Keratinocyte (primary cell): ENCODE results near the gene SETD1B. TPM values are rescaled to one million over a fixed set of nuclear protein-coding genes. Genes with fewer than 3 reads are reported as not detected.

Experiments
- DNase-seq: peaks from one replicate; pipeline ENCODE4 v3.0.0-alpha.2; 2011; ENCODE audit warnings: low read depth, missing footprints, low spot score
- FAIRE-seq: peaks from 2 replicates; lab custom pipeline; 2011; peaks lifted over from hg19 to GRCh38; lab: Jason Lieb, UNC
- H2AFZ ChIP-seq: 2 replicates; pipeline ENCODE4 v1.6.0; 2012; ENCODE audit warnings: low read length, control low read depth, inconsistent platforms; ENCODE audit not compliant: control insufficient read depth
- H3K27ac ChIP-seq: 2 replicates; pipeline ENCODE4 v1.5.1; 2011; ENCODE audit warnings: low read length; ENCODE audit not compliant: control insufficient read depth, insufficient read depth
- H3K27me3 ChIP-seq: 3 replicates; pipeline ENCODE4 v1.6.0; 2011; ENCODE audit warnings: low read length; ENCODE audit not compliant: control insufficient read depth, insufficient read depth; ENCODE audit errors: extremely low read depth
- H3K36me3 ChIP-seq, 2 experiments: 2 replicates in 1 of 2; 3 replicates in 1 of 2; pipeline ENCODE4 v1.5.1; 2011; ENCODE audit warnings: low read length in 2 of 2, mild to moderate bottlenecking in 1 of 2; ENCODE audit not compliant: control insufficient read depth in 2 of 2, insufficient read depth in 2 of 2; ENCODE audit errors: extremely low read depth in 1 of 2
- H3K4me1 ChIP-seq: 3 replicates; pipeline ENCODE4 v1.5.1; 2011; ENCODE audit warnings: low read length; ENCODE audit not compliant: control insufficient read depth, insufficient read depth; ENCODE audit errors: extremely low read depth
- H3K4me2 ChIP-seq: 3 replicates; pipeline ENCODE4 v1.6.0; 2011; ENCODE audit warnings: low read depth, low read length; ENCODE audit not compliant: control insufficient read depth, insufficient read depth; ENCODE audit errors: extremely low read depth
- H3K4me3 ChIP-seq, 3 experiments: fragments of 200-600 bp in 1 of 3; sonication (generic) in 1 of 3; 2 replicates in 2 of 3; 3 replicates in 1 of 3; pipeline ENCODE4 v1.5.1; 2011 to 2016; ENCODE audit warnings: low read length in 3 of 3, mild to moderate bottlenecking in 3 of 3, control low read depth in 2 of 3, inconsistent platforms in 1 of 3, low read depth in 1 of 3, mixed read lengths in 1 of 3, mixed run types in 1 of 3, moderate library complexity in 1 of 3; ENCODE audit not compliant: control insufficient read depth in 2 of 3, insufficient read depth in 2 of 3; ENCODE audit errors: extremely low read depth in 1 of 3
- H3K79me2 ChIP-seq: 2 replicates; pipeline ENCODE4 v1.6.0; 2012; ENCODE audit warnings: low read length; ENCODE audit not compliant: control insufficient read depth, insufficient read depth
- H3K9ac ChIP-seq: 3 replicates; pipeline ENCODE4 v1.6.0; 2011; ENCODE audit warnings: low read length; ENCODE audit not compliant: control insufficient read depth, insufficient read depth; ENCODE audit errors: extremely low read depth
- H3K9me1 ChIP-seq: 3 replicates; pipeline ENCODE4 v1.6.0; 2011; ENCODE audit warnings: low read length; ENCODE audit not compliant: control insufficient read depth, insufficient read depth; ENCODE audit errors: extremely low read depth
- H3K9me3 ChIP-seq: 2 replicates; pipeline ENCODE4 v1.5.1; 2012; ENCODE audit warnings: low read depth, low read length; ENCODE audit not compliant: control insufficient read depth
- H4K20me1 ChIP-seq: 3 replicates; pipeline ENCODE4 v1.6.0; 2011; ENCODE audit warnings: low read length; ENCODE audit not compliant: control insufficient read depth, insufficient read depth; ENCODE audit errors: extremely low read depth
- EZH2 ChIP-seq: IDR thresholded peaks from one replicate; pipeline ENCODE4 v1.6.1; 2012; ENCODE audit warnings: inconsistent platforms, mild to moderate bottlenecking, low read length, moderate library complexity
- dilution Hi-C: fragments of 300-500 bp; cut with MboI; formaldehyde crosslinking; loops from one replicate; pipeline ENCODE4 v1.7.0; 2020; ENCODE audit warnings: low sequenced_read_pairs; ENCODE audit not compliant: extremely low pct_ligation_motif_present
- polyA plus RNA-seq, 5 experiments: library from polyadenylated mRNA; depleted of rRNA in 3 of 5; stranded (reverse) in 3 of 5; stranded (forward) in 1 of 5; unstranded in 1 of 5; fragments of >200 nt; gene quantifications; 1 replicate in 1 of 5; 2 replicates in 3 of 5; 3 replicates in 1 of 5; pipeline versions ENCODE4 v1.2.1 to v1.2.3, GENCODE V29; 2011 to 2012; ENCODE audit warnings: missing spikeins in 2 of 5, low read depth in 1 of 5, low replicate concordance in 1 of 5
- TF ChIP-seq, protein P1 (sequence below), 3 experiments: IDR thresholded peaks in 1 of 3; conservative IDR thresholded peaks in 1 of 3; optimal IDR thresholded peaks in 1 of 3; 2 replicates in 2 of 3; 3 replicates in 1 of 3; pipeline versions ENCODE3 to v1.5.1; 2011; ENCODE audit warnings: low read length in 3 of 3, mild to moderate bottlenecking in 3 of 3, moderate library complexity in 2 of 3, control low read depth in 1 of 3, inconsistent platforms in 1 of 3; ENCODE audit not compliant: insufficient read depth in 2 of 3; ENCODE audit errors: extremely low read depth in 1 of 3

The SETD1B gene
- polyA plus RNA-seq, 1 donor (not counting 4 experiments of a cell fraction or from before 2014, with no cell fraction given), result 0.72 TPM

- Histone ChIP-seq H3K36me3 (peaks cover 33 to 45% of the 10 kb centered on the region in 2 experiments), H3K27me3 (no peaks in the 10 kb centered on the region), H2AFZ (no peak overlapping the region), H3K4me1 (no peaks in the 10 kb centered on the region), H3K9me1 (no peaks in the 10 kb centered on the region), H3K79me2 (peaks cover 3% of the 10 kb centered on the region), H3K9ac (no peak overlapping the region), H3K9me3 (no peaks in the 10 kb centered on the region), H3K4me3 (no peak overlapping the region), H3K4me2 (no peak overlapping the region), H4K20me1 (peaks cover 2% of the 10 kb centered on the region), H3K27ac (no peak overlapping the region)
- dilution Hi-C loops, result no loop called here
- TF ChIP-seq, protein P1, sequence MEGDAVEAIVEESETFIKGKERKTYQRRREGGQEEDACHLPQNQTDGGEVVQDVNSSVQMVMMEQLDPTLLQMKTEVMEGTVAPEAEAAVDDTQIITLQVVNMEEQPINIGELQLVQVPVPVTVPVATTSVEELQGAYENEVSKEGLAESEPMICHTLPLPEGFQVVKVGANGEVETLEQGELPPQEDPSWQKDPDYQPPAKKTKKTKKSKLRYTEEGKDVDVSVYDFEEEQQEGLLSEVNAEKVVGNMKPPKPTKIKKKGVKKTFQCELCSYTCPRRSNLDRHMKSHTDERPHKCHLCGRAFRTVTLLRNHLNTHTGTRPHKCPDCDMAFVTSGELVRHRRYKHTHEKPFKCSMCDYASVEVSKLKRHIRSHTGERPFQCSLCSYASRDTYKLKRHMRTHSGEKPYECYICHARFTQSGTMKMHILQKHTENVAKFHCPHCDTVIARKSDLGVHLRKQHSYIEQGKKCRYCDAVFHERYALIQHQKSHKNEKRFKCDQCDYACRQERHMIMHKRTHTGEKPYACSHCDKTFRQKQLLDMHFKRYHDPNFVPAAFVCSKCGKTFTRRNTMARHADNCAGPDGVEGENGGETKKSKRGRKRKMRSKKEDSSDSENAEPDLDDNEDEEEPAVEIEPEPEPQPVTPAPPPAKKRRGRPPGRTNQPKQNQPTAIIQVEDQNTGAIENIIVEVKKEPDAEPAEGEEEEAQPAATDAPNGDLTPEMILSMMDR (optimal IDR thresholded peaks at IDR 0.05 in 1 of 3, IDR thresholded peaks at IDR 0.05 in 1 of 3, conservative IDR thresholded peaks at IDR 0.05 in 1 of 3; ENCODE audit: extremely low read depth in 1 of 3, insufficient read depth in 2 of 3, low read length in 3 of 3), result no peak
- no peak for TF ChIP-seq EZH2
- FAIRE-seq (no peak), DNase-seq (no peak)
Observed at GRCh38 chr12:121823727-121824115, 19.9 kb downstream of the SETD1B start.

DNA sequence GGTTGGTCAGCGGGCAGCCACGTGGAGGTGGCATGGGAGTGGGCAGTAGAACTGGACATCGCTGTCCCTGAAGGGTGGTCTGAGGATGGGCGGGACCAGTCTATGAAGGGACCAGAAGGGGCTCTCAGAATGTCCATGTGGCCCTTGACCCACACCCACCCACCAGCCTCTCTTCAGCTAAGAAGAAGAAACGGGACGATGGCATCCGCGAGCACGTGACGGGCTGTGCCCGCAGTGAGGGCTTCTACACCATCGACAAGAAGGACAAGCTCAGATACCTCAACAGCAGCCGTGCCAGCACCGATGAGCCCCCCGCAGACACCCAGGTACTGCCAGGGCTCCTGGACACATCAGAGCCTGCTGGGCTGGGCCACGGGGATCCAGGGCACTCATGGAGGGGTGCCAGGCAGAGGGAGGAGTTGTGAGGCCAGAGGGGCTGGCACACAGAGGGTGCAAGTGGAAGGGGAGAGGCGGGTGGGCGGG is 21.3 kb downstream of the SETD1B start:
- Histone ChIP-seq H3K9me3 (no peaks in the 10 kb centered on the region), H3K27me3 (no peaks in the 10 kb centered on the region), H4K20me1 (peaks cover 3% of the 10 kb centered on the region), H2AFZ (no peak overlapping the region), H3K4me2 (no peak overlapping the region), H3K79me2 (no peaks in the 10 kb centered on the region), H3K9me1 (no peaks in the 10 kb centered on the region), H3K36me3 (peaks cover 31 to 40% of the 10 kb centered on the region in 2 experiments), H3K9ac (no peak overlapping the region), H3K27ac (no peak overlapping the region), H3K4me1 (no peaks in the 10 kb centered on the region), H3K4me3 (no peak overlapping the region)
- no peak for TF ChIP-seq EZH2
- TF ChIP-seq, protein P1 (optimal IDR thresholded peaks at IDR 0.05 in 1 of 3, IDR thresholded peaks at IDR 0.05 in 1 of 3, conservative IDR thresholded peaks at IDR 0.05 in 1 of 3; ENCODE audit: extremely low read depth in 1 of 3, insufficient read depth in 2 of 3, low read length in 3 of 3), result no peak
- DNase-seq (no peak), FAIRE-seq (no peak)
- dilution Hi-C loops, result no loop called here
